ENCODE data around the gene PRR5L.

DNA sequence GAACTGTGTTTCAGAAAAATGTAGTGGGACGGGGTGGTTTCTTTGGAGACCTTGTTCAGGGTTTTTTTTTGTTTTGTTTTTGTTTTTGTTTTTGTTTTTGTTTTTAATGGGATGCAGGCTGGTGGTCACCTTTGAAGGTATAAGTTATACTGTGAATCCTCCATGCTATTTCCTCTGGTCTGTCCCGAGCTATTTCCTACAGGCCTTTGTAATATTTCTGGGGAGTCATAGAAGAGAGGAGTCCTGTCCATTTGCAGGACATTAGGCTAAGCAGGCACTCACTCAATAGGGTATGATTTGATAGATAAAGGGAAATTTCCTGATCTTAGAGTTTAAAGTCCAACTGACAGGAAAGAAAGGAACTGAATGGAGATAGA is 136.0 kb downstream of the PRR5L start:
- TF ChIP-seq CTCF (IDR thresholded peaks at IDR 0.05; ENCODE audit: low read depth, low read length) (no peak), EZH2phosphoT487 (IDR thresholded peaks at IDR 0.05; ENCODE audit: low read depth) (no peak)
